Ishikawa (cell line): ENCODE measurements around the gene BMP7.

Experiments
- CEBPB ChIP-seq: IDR thresholded peaks from 2 replicates; pipeline ENCODE4 v1.6.1; 2012
- CREB1 ChIP-seq: IDR thresholded peaks from 2 replicates; pipeline ENCODE4 v1.6.1; 2012; ENCODE audit warnings: low read depth
- EGR1 ChIP-seq: IDR thresholded peaks from 2 replicates; pipeline ENCODE4 v1.6.1; 2012
- EP300 ChIP-seq: IDR thresholded peaks from 2 replicates; pipeline ENCODE4 v1.6.1; 2012; ENCODE audit warnings: borderline replicate concordance
- FOXM1 ChIP-seq: IDR thresholded peaks from 2 replicates; pipeline ENCODE4 v1.6.1; 2012; ENCODE audit warnings: low read depth, borderline replicate concordance
- MAX ChIP-seq: IDR thresholded peaks from 2 replicates; pipeline ENCODE4 v1.6.1; 2012
- NFIC ChIP-seq: IDR thresholded peaks from 2 replicates; pipeline ENCODE4 v1.6.1; 2012
- RAD21 ChIP-seq: IDR thresholded peaks from 2 replicates; pipeline ENCODE4 v1.6.1; 2012; ENCODE audit warnings: low read depth
- REST ChIP-seq: IDR thresholded peaks from 2 replicates; pipeline ENCODE4 v1.6.1; 2012; ENCODE audit warnings: low read depth, mild to moderate bottlenecking
- TAF1 ChIP-seq: IDR thresholded peaks from 2 replicates; pipeline ENCODE4 v1.6.1; 2012; ENCODE audit warnings: low read depth, mild to moderate bottlenecking
- TCF12 ChIP-seq: IDR thresholded peaks from 2 replicates; pipeline ENCODE4 v1.6.1; 2012; ENCODE audit warnings: low read depth
- TEAD4 ChIP-seq: IDR thresholded peaks from 2 replicates; pipeline ENCODE4 v1.6.1; 2012
- USF1 ChIP-seq: IDR thresholded peaks from 2 replicates; pipeline ENCODE4 v1.6.1; 2012
- YY1 ChIP-seq: IDR thresholded peaks from 2 replicates; pipeline ENCODE4 v1.6.1; 2012; ENCODE audit warnings: low read depth
- ZBTB7A ChIP-seq: IDR thresholded peaks from 2 replicates; pipeline ENCODE4 v1.6.1; 2012; ENCODE audit warnings: low read depth

BMP7 gene

GRCh38 chr20:57257701-57258453 lies 8.6 kb downstream of the BMP7 start:
- TF ChIP-seq EP300 (no peak), FOXM1 (no peak), EGR1 (no peak), RAD21 (no peak), MAX (no peak), YY1 (no peak), CEBPB (no peak), TCF12 (no peak), TEAD4 (no peak), USF1 (no peak)

- no peak for TF ChIP-seq CEBPB
- no peak for TF ChIP-seq FOXM1
- no peak for TF ChIP-seq NFIC
- no peak for TF ChIP-seq RAD21
- no peak for TF ChIP-seq REST
- TF ChIP-seq YY1: no peak
- no peak for TF ChIP-seq ZBTB7A
- TF ChIP-seq TEAD4: no peak
- no peak for TF ChIP-seq TCF12
- no peak for TF ChIP-seq EGR1
- TF ChIP-seq USF1: no peak
- no peak for TF ChIP-seq EP300
- TF ChIP-seq TAF1: no peak
- TF ChIP-seq MAX: no peak
- no peak for TF ChIP-seq CREB1
Measured at GRCh38 chr20:57256908-57257307, 9.5 kb downstream of the BMP7 start.

GRCh38 chr20:57256205-57256604 lies 10.2 kb downstream of the BMP7 start:
- no peak for TF ChIP-seq CEBPB
- no peak for TF ChIP-seq TCF12
- no peak for TF ChIP-seq FOXM1
- TF ChIP-seq ZBTB7A: no peak
- no peak for TF ChIP-seq NFIC
- no peak for TF ChIP-seq USF1

GRCh38 chr20:57255183-57255582 lies 11.3 kb downstream of the BMP7 start:
- TF ChIP-seq ZBTB7A: no peak
- no peak for TF ChIP-seq EGR1
- TF ChIP-seq TEAD4: no peak
- TF ChIP-seq TCF12: no peak
- TF ChIP-seq CREB1: no peak
- no peak for TF ChIP-seq RAD21
- TF ChIP-seq YY1: no peak
- TF ChIP-seq MAX: no peak

- no peak for TF ChIP-seq NFIC
Measured at GRCh38 chr20:57252559-57253162, 13.8 kb downstream of the BMP7 start.

GRCh38 chr20:57251949-57252348 lies 14.5 kb downstream of the BMP7 start:
- TF ChIP-seq EGR1 (no peak), ZBTB7A (no peak)

GRCh38 chr20:57251344-57251743 lies 15.1 kb downstream of the BMP7 start:
- TF ChIP-seq EGR1: no peak
- TF ChIP-seq RAD21: no peak
- TF ChIP-seq CREB1: no peak
- TF ChIP-seq TEAD4: no peak
- TF ChIP-seq FOXM1: no peak
- no peak for TF ChIP-seq CEBPB
- TF ChIP-seq NFIC: no peak
- no peak for TF ChIP-seq ZBTB7A
- TF ChIP-seq USF1: no peak
- TF ChIP-seq TAF1: no peak
- no peak for TF ChIP-seq EP300
- TF ChIP-seq TCF12: no peak
- TF ChIP-seq REST: no peak
- no peak for TF ChIP-seq MAX
- TF ChIP-seq YY1: no peak
